Kidney epithelial cell (primary cell): ENCODE results near the gene ASXL2. TPM values are rescaled to one million over a fixed set of nuclear protein-coding genes. Genes with fewer than 3 reads are reported as not detected.
"Not testable (repeated sequence)": the region's sequence is repeated elsewhere in the genome, so short reads cannot be mapped to it uniquely, and the experiment has no call there.

Experiments
- DNase-seq: peaks from one replicate; pipeline ENCODE4 v3.0.0-alpha.2; 2010; ENCODE audit warnings: low read depth
- H3K27me3 ChIP-seq: 2 replicates; pipeline ENCODE4 v1.6.0; 2011; ENCODE audit warnings: low read length; ENCODE audit not compliant: control insufficient read depth, insufficient read depth
- H3K36me3 ChIP-seq: 2 replicates; pipeline ENCODE4 v1.5.1; 2011; ENCODE audit warnings: low read length; ENCODE audit not compliant: control insufficient read depth, insufficient read depth
- H3K4me3 ChIP-seq: 2 replicates; pipeline ENCODE4 v1.5.1; 2011; ENCODE audit warnings: low read depth, mild to moderate bottlenecking, control low read depth, low read length
- CTCF ChIP-seq: IDR thresholded peaks from 2 replicates; pipeline ENCODE4 v1.5.1; 2011; ENCODE audit warnings: mild to moderate bottlenecking, moderate library complexity, low read length, control low read depth, inconsistent platforms; ENCODE audit not compliant: insufficient read depth, poor library complexity, severe bottlenecking
- total RNA-seq: library from RNA; depleted of rRNA; stranded (reverse); fragments of >200 nt; gene quantifications from 2 replicates; pipeline ENCODE4 v1.2.3, GENCODE V29; 2015

The ASXL2 gene
- total RNA-seq, 1 donor from 2014 or later = 18.6 TPM

GRCh38 chr2:25903216-25903776, 25.0 kb upstream of the ASXL2 start:
- Histone ChIP-seq H3K36me3 (no peaks in the 10 kb centered on the region), H3K4me3 (no peak overlapping the region), H3K27me3 (no peaks in the 10 kb centered on the region)
- no peak for TF ChIP-seq CTCF
- no peak for DNase-seq

- TF ChIP-seq CTCF = no peak
- H3K4me3 ChIP-seq = no peak overlapping the region
- H3K36me3 ChIP-seq = no peaks in the 10 kb centered on the region
- no peak for DNase-seq
- no peaks in the 10 kb centered on the region for H3K27me3 ChIP-seq
Measured at GRCh38 chr2:25899404-25899970, 21.2 kb upstream of the ASXL2 start.

GRCh38 chr2:25897506-25897905, 19.2 kb upstream of the ASXL2 start:
- H3K36me3 ChIP-seq = no peaks in the 10 kb centered on the region
- no peak for TF ChIP-seq CTCF
- no peak overlapping the region for H3K4me3 ChIP-seq
- H3K27me3 ChIP-seq = no peaks in the 10 kb centered on the region
- DNase-seq = no peak

GRCh38 chr2:25896308-25896707, 18.0 kb upstream of the ASXL2 start:
- not testable (repeated sequence) for H3K4me3 ChIP-seq, H3K36me3 ChIP-seq, DNase-seq, H3K27me3 ChIP-seq

GRCh38 chr2:25895610-25896009, 17.3 kb upstream of the ASXL2 start:
- no peak overlapping the region for H3K4me3 ChIP-seq
- no peaks in the 10 kb centered on the region for H3K36me3 ChIP-seq
- no peaks in the 10 kb centered on the region for H3K27me3 ChIP-seq
- no peak for DNase-seq
- TF ChIP-seq CTCF = no peak

GRCh38 chr2:25895018-25895417, 16.7 kb upstream of the ASXL2 start:
- DNase-seq = no peak
- Histone ChIP-seq H3K4me3 (no peak overlapping the region), H3K27me3 (no peaks in the 10 kb centered on the region), H3K36me3 (no peaks in the 10 kb centered on the region)
- no peak for TF ChIP-seq CTCF
